ENCODE results near the gene PARG.
"Not testable (repeated sequence)": the region's sequence is repeated elsewhere in the genome, so short reads cannot be mapped to it uniquely, and the experiment has no call there.

Gene PARG

DNA sequence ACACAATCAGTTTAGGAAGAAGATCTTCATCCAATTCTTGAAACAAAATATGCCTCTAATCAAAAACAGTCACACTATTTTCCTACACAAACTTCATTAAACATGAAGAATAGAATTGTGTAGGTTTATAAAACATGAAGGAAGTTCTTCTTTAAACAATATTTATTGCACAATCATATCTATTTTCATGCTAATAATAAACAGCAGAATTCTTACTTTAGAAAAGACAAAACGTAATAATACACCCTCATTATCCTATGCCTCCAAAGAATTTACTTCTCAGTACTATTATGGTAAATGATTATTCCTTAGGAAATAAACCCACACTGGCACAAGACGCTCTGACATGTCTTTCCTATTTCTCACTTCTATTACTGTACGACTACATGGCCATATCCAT is 41.4 kb downstream of the PARG start:
- not testable (repeated sequence) for DNase-seq

DNA sequence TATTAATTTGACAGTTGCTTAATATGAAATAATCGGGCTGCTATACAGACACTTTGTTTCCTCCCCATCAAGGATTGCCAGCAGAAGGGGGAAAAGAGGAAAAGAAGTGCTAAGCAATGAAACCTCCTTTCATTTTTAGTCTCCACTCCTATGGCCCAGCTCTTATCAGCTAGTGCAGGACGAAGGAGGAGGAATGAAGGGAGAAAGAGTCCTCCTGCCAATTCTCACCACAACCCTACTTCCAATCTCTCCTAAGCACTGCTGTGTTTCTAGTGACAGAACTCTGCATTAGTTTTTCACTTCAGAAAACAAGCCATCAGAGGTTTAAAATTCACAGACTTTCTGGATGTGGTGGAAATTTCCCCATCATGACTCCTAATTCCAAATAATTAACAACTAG is 41.8 kb downstream of the PARG start:
- not testable (repeated sequence) for DNase-seq

DNA sequence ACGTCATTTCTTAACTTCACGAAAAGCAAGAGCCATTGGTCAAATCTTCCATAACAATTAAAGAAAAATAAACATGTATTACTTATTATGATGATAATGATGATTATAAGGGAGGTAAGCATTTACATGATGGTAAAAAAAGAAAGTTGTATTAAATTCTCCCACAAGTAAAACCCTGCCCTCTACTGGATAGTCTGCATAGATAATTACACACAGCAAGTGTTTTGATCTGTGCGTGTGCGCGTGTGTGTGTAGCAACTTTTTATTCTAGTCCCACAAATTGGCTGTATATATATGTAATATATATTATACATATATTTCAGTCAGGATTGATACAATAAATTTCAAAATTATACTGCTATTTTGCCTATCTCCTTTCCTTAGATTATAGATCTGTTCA is 51.8 kb downstream of the PARG start:
- DNase-seq: not testable (repeated sequence)

DNA sequence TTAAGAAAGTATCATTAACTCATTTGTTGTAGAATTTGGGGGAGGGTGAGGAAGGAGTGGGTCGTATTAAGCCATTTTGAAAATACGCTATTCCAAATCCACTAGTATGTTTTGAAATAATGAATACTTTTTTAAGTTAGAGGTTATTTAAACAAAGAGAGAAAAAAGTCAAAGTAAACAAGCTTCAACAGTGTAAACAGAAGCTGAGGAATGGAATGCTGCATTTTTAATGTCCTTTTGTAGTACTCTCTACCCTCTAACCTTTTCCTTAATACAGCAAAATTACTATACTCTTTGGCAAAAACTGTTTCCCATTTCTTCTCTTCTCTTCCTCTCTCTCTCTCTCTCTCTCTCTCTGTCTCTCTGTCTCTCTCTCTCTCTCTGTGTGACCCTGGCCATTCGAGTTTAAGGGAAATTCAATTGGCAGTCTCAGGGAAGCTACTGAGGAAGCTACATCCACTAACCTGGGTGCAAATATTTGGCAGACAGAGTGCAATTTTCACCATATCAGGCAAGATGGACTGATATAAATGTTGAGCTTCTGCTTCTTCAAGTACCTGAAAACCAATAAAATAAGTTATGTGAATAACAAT is 57.0 kb downstream of the PARG start:
- DNase-seq: not testable (repeated sequence)

DNA sequence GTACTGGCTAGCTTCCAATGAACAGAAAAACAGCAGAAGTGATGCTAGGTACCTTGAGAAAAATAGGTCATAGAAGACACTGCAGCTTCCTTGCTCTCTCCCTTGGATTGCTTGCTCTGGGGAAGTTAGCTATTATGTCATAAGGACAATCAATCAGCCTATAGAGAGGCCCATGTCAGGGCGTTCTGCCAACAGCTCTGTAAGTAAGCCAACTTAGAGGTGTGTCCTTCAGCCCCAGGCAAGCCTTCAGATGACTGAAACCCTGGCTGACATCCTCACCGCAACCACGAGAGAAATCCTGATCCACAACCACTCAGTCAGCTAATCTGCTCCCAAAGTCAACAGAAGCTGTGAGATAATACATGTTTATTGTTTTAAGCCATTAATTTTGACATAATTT is 58.0 kb downstream of the PARG start:
- not testable (repeated sequence) for DNase-seq

GRCh38 chr10:49882327-49882726 is 59.5 kb downstream of the PARG start:
- not testable (repeated sequence) for DNase-seq

- DNase-seq: not testable (repeated sequence)
Measured at GRCh38 chr10:49872740-49873139, 69.1 kb downstream of the PARG start.

DNA sequence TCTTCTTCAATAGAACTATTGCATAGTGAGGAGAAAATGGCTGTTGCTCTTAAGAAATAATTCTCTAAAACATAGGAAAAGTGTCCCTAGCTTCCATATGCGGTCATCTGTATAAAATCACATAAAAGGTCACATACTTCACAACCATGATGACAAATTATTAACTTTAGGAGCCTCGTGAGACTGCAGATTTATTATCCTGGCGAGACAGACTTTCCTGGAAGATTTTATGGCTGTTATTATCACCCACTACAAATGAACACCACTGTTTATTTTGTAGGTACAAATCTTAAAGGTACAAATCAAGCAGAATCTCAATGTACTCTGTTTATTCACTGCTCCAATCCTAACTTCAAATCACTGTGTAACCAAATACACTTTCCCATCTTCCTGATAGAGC is 70.4 kb downstream of the PARG start:
- DNase-seq: not testable (repeated sequence)

DNA sequence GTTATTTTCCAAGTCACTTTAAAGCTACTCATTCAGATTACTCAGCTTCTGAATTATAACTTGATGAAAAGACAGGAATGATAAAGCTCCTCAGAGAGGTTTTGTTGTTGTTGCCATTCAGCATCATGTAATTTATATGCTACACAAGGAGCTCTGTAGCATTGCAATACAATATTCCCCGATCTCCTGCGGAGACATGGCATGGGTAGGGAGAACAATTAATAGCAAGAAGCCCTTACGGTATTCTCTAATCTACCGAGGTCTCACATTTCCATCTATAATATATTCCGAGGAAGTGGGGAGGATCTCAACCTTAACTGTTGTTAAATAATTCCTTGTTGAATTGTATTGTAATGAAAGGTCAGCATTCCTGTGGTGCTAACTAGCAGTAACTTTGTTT is 81.9 kb downstream of the PARG start:
- not testable (repeated sequence) for DNase-seq

- DNase-seq: not testable (repeated sequence)
Measured at GRCh38 chr10:49858697-49859382, 83.0 kb downstream of the PARG start.

GRCh38 chr10:49849520-49849919 is 92.3 kb downstream of the PARG start:
- not testable (repeated sequence) for DNase-seq

DNA sequence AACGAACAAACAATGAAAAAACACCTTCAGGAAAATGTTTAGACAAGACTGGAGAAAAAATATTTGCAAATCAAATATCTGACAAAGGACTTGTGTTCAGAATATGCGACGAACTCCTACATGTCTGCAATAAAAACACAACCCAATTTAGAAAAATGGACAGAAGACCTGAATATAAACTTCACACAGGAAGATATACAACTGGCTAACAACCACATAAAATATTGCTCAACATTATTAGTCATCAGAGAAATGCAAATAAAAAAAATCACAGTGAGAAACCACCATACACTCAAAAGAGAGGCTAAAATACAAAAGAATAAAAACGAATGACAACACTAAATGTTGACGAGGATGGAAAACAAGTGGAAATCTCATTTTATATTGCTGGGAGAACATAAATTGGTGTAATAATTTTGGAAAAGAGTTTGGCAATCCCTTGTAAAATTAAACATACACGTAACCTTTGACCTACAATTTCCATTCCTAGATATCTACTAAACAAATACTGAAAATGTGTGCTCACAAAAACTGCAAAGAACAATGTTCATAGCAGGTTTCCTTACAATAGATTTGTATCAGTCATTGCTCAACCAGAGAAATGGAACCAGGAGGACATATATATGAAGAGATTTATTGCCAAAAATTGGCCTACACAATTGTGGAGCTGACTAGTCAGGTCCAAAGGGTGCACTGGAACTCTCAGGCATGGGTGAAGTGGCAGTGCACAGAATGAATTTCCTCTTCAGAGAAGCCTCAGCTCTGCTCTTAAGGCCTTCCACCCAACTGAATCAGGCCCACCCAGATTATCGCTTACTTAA is 96.8 kb downstream of the PARG start:
- no peak for DNase-seq

GRCh38 chr10:49842333-49842628 is 99.5 kb downstream of the PARG start:
- DNase-seq: not testable (repeated sequence)

DNA sequence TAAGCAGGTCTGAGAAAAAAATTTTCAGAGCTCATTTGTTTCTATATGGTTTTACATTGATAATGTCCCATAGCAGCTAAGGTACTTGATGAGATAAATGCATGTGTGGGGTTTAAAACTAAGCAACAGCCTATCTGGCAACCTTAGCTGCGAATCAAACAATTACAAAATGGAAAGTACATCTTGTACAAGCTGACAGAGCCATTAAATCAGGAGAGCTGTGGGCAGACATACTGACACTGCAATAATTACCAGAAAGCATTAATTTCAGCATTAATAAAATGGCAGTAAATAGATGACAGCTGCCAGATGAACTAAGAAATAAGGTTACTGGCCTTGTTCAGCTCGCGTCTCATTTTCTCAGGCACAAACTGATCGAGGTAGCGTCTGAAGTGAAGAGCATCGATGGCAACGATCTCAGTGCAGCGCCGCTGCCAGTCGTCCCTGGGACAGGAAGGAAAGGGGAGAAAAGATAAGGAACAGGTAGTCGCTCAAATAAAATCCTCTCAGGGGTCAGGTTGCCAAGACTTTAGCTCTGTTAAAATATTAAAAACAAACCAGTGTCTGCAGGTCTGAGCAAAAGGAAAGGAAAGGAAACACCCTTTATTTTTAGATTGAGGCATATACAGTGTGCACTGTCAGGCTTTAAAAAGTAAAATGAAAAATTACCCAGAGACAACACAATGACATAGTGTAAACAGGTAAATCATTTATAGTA is 100.1 kb downstream of the PARG start:
- no peak for DNase-seq

DNA sequence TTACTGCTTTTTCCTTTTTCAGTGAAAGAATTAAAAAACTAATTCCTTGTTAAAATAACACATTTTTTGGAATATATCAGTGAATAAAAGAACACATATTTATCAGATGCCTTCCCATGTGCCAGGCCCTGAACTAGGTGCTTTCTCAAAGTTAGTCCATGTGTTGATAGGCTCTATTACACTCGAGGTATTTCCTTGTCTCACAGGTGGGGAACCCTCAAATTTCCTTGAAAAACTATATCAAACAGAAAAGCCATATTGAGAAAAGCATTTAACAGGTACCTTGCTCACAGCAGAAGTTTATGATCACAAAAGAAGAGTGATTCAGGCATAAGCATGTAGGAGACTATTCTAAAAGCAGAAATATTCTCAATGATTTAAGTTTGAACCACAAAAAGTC is 104.1 kb downstream of the PARG start:
- no peak for DNase-seq

DNA sequence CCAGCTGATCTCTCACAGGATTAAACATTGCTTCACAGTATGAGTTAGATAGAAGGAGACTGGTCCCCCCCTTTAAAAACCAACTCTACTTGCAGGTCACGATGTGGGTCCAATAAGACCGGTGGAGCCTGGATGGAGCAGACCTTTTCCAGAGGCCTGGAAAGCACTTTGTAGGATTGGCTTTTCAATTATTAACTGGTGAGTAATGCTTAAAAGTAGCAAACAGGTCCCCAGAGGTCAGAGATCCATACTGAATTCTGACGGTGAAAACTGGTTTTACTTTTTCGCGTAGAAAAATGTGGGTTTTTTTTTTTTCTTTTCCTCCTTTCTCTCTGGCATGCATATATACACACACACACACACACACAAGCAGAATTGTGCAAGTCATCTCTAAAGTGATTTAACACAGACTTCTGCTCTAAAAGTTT is 104.8 kb downstream of the PARG start:
- no peak for DNase-seq

GRCh38 chr10:49834976-49835375 is 106.9 kb downstream of the PARG start:
- DNase-seq: no peak

GRCh38 chr10:49834201-49834600 is 107.6 kb downstream of the PARG start:
- DNase-seq: no peak

DNA sequence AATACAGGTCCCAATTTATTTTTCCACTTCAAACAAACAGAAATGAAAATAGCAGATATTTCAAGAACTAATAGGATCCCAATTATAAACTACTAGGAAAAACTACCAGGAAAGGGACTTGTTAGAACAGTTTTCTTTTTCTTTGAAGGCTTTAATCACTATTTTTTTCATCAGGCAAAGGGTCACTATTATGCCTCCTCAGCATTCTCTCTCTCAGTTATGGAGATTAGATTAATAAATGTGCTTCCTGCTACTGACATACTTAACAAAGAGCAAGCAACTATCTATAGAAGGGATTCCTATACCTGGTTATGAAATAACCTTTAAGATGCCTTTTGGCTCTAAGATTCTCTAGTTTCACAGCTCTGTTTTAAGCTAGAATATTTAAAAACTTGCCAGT is 108.7 kb downstream of the PARG start:
- DNase-seq: no peak

DNA sequence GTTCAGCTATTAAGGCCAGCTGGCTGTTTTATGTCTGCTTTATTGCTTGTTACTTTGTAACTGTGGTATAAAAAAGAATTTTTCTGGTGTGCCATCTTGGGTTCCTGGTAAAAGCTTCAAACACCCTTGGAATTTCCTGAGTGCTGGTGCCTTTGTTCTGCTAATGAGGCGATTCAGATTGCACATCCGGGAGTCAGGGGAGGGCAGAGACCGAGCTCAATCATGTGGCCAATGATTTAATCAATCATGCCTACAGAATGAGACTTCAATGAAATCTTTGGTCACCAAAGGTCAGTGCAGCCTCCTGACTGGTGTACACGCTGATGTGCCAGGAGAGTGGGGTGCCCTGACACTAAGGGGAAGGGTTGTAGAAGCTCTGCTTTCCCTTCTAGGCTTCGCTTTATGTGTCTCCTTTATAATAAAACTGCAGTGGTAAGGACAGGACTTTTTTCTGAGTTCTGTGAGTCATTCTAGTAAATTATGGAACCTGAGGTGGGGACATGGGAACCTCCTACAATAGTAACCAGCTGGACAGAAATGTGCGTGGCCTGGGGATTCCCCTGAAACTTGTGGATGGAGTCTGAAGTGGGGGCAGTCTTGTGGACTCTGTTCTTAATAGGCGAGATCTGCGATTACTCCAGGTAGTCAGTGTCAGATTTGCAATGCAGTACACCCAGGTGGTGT is 110.3 kb downstream of the PARG start:
- DNase-seq: no peak

GRCh38 chr10:49830846-49831245 is 111.0 kb downstream of the PARG start:
- no peak for DNase-seq

- no peak for DNase-seq
Measured at GRCh38 chr10:49830016-49830415, 111.8 kb downstream of the PARG start.

DNA sequence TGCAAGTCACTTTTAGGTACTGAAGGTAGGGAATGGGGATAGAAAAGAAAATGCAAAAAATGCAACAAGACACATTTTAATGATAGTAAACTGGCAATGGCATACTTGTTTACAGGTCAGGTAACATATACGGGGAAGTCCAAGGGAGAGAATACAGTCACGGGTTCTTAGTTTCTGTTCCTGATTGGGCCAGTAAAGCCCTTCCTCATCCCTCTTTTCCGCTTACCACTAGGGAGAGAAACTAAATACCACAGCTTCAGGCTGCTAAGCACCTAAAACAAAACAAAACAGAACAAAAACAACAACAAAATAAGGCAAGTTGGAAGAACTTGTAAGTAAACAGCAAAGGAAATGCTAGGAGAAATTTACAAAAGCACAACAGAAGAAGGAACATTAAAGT is 114.5 kb downstream of the PARG start:
- DNase-seq: no peak
